Activated naive CD8-positive, alpha-beta T cell treated with anti-CD3 and anti-CD28 coated beads for 36 hours (primary cell): Measurements from ENCODE around the gene ENKUR. TPM values are rescaled to one million over a fixed set of nuclear protein-coding genes. Genes with fewer than 3 reads are reported as not detected.

Experiments used
- DNase-seq: peaks from one replicate; pipeline ENCODE4 v3.0.0; 2021
- H3K27ac Mint-ChIP-seq: one replicate; pipeline ENCODE4 v1.8.0; 2022; ENCODE audit warnings: mild to moderate bottlenecking, moderate library complexity, mixed read lengths
- H3K27me3 Mint-ChIP-seq: one replicate; pipeline ENCODE4 v1.8.0; 2022; ENCODE audit warnings: mild to moderate bottlenecking, mixed read lengths
- H3K36me3 Mint-ChIP-seq: one replicate; pipeline ENCODE4 v1.8.0; 2021; ENCODE audit warnings: mild to moderate bottlenecking, mixed read lengths
- H3K4me1 Mint-ChIP-seq: one replicate; pipeline ENCODE4 v1.8.0; 2021; ENCODE audit warnings: mixed read lengths
- H3K4me3 Mint-ChIP-seq: one replicate; pipeline ENCODE4 v1.8.0; 2022; ENCODE audit warnings: mild to moderate bottlenecking, moderate library complexity, mixed read lengths
- H3K9me3 Mint-ChIP-seq: one replicate; pipeline ENCODE4 v1.8.0; 2022; ENCODE audit warnings: mixed read lengths
- total RNA-seq, 2 experiments: library from RNA; stranded (reverse); gene quantifications; one replicate each; pipeline ENCODE4 v1.2.3, GENCODE V29; 2021

Gene ENKUR
- total RNA-seq: not detected

DNA sequence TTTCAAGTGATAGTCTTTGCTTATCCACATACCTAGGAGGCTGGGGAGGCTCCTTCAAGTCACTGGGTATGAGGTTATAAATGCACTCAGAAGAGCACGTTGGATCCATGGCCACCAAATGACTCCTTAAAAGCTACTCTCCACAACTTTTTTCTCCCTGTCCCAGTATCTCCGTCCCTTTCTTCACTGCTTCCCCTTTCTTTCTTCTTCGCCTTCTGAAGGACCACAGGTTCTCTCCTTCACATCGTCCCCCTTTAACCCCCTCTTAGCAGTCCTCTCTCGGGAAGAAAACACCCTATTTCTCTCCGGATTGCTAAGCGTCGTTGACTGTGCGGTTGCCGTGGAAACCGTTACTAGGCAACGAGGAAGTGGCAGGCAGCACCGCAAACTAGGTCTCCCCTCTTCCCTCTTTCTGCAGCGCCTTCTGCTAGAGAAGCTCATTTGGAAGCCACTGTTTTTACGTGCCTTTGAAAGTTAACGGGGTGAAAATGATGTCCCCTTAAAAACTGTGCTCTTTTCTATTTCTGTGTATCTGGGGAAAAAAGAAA lies at the start of gene ENKUR:
Gene ENKUR, minus strand, starts transcription at position 331 of the 548 bp plus-strand sequence. Its CDS starts 222 bp downstream, at position 109.
- Mint-ChIP-seq H3K36me3 (peaks cover 5% of the 10 kb centered on the region), H3K27me3 (no peaks in the 10 kb centered on the region), H3K4me1 (peaks cover 24% of the 10 kb centered on the region), H3K9me3 (peaks cover 9% of the 10 kb centered on the region), H3K27ac (peak within 1 kb of the TSS; percentile 99), H3K4me3 (peak within 1 kb of the TSS; percentile 96)
- DNase-seq: peak; percentile 88

DNA sequence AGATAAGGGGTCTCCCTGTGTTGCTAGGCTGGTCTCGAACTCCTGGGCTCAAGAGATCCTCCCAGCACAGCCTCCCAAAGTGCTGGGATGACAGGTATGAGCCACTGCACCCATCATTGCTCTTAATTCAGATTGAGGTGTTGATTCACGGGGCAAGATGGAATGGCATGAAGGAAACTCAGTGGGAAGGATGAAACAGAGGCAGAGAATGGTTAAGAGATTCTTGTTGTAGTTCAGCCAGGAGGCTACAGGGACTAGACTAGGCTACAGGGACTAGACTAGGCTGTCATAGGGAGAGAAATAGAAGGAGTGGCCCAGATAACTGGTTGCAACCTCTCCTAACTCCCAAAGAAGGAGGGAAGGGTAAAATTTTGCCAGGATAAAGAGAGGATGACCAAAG lies 48.4 kb upstream of the ENKUR start:
- Mint-ChIP-seq H3K9me3 (no peaks in the 10 kb centered on the region), H3K27me3 (peaks cover 16% of the 10 kb centered on the region), H3K4me3 (no peak overlapping the region), H3K4me1 (peaks cover 13% of the 10 kb centered on the region), H3K27ac (no peak overlapping the region), H3K36me3 (no peaks in the 10 kb centered on the region)
- DNase-seq: no peak

DNA sequence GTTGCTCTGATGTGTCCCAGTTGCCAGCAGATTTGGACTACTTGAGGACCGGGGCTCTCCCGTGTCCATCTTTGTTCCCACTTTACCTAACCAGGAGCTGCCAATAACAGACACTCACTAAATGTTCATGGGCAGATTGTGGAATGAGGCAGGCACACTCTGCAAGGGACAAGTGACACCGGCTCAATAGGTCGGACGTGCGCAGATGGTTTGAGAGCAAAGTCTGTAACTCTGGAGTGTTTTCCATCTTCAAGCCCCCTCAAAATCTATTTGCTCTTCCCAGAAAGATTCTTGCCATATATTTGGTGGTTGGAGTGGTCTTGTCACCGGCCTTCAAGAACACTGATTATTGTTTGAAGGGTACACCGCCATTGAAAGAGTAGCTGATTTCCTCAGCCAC lies 47.7 kb upstream of the ENKUR start:
- peaks cover 13% of the 10 kb centered on the region for H3K4me1 Mint-ChIP-seq
- H3K27ac Mint-ChIP-seq: no peak overlapping the region
- no peak for DNase-seq
- no peak overlapping the region for H3K4me3 Mint-ChIP-seq
- no peaks in the 10 kb centered on the region for H3K9me3 Mint-ChIP-seq
- H3K36me3 Mint-ChIP-seq: no peaks in the 10 kb centered on the region
- peaks cover 10% of the 10 kb centered on the region for H3K27me3 Mint-ChIP-seq

GRCh38 chr10:25063157-25063556 lies 47.2 kb upstream of the ENKUR start:
- no peak overlapping the region for H3K4me3 Mint-ChIP-seq

DNA sequence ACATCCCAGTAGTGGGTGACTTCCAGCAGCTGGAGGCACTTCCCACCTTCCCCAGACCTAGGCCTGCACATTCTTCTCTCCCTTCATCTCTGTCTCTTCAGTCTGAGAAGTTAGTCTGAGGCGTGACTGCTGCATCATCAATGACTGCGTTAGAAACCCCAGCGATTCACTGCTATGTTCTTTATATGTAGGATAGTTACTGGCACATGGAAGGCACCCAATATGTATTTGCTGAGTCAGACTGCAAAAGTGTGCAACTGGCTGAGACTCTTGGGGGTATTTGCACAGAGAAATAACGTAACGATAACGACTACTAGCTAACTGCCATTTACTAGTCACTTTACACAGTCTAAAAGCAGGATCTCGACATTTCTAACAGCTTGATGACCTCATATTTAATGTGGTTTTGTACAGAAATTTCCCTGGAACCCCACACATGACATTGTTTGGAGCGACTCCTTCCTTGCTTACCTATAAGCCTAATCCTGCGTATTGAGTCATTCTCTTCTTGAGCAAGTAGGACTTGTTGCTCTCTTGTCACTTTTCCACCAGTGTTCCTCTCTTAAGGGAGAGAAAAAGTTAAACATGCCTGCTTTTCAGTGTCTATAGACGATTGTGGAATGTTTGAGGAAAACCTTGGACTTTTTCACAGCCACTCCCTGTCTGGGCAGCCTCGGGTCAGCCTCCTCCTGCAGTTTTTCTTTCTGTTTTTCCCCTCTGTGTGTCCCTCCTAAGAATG lies 45.9 kb upstream of the ENKUR start:
- Mint-ChIP-seq H3K27me3 (peaks cover 5% of the 10 kb centered on the region), H3K9me3 (no peaks in the 10 kb centered on the region), H3K4me3 (peak overlapping the region; percentile 57), H3K4me1 (peaks cover 13% of the 10 kb centered on the region), H3K27ac (peak overlapping the region; percentile 68), H3K36me3 (no peaks in the 10 kb centered on the region)
- no peak for DNase-seq

More at GRCh38 chr10:25063157-25063556, 47.2 kb upstream of the ENKUR start:
- Mint-ChIP-seq H3K9me3 (no peaks in the 10 kb centered on the region), H3K27me3 (peaks cover 9% of the 10 kb centered on the region), H3K36me3 (no peaks in the 10 kb centered on the region), H3K27ac (no peak overlapping the region), H3K4me1 (peaks cover 13% of the 10 kb centered on the region)
- DNase-seq: no peak

- Mint-ChIP-seq H3K36me3 (no peaks in the 10 kb centered on the region), H3K9me3 (no peaks in the 10 kb centered on the region), H3K4me1 (peaks cover 13% of the 10 kb centered on the region), H3K4me3 (no peak overlapping the region), H3K27me3 (peaks cover 5% of the 10 kb centered on the region), H3K27ac (no peak overlapping the region)
- DNase-seq: no peak
These were observed 45.2 kb upstream of the ENKUR start for GRCh38 chr10:25061125-25061524.

DNA sequence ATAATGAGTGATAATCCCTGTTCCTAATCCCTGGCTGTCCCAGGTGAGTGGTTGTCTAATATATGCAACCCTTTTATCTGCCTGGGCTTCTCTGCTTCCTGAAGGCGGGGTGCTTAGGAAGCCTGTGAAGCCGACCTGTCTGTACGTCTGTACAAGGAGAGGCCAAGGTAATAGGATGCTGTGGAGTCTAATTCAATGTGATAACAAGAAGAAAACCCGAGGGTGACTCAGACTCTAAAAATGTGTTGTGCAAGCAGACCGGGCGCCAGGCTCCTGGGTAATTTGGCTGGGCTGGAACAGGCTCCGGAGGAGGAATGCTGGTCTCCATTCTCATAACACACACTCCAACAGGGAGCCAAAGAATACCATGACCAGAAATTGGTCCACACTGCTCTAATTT lies 44.0 kb upstream of the ENKUR start:
- peaks cover 13% of the 10 kb centered on the region for H3K4me1 Mint-ChIP-seq
- no peak for DNase-seq
- H3K27me3 Mint-ChIP-seq: peaks cover 5% of the 10 kb centered on the region
- no peak overlapping the region for H3K27ac Mint-ChIP-seq
- H3K9me3 Mint-ChIP-seq: no peaks in the 10 kb centered on the region
- no peak overlapping the region for H3K4me3 Mint-ChIP-seq
- H3K36me3 Mint-ChIP-seq: no peaks in the 10 kb centered on the region

DNA sequence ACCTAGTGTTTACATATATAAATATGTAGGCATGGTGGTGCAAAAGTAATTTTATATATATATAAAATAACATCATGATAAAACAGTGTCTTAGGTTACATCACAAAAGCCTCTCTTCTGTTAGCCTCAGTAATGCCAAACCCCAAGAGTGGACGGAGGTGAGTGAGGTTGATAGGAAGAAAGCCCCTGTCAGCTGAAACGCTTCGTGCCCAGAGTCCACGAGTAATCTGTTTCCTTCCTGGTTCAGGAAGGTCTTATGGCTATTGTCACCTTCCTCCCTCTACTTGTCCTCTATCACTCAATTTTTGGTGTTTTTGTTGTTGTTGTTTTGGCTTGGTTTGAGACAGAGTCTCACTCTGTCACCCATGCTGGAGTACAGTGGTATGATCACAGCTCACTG lies 41.9 kb upstream of the ENKUR start:
- no peak for DNase-seq
- peaks cover 8% of the 10 kb centered on the region for H3K4me1 Mint-ChIP-seq
- H3K4me3 Mint-ChIP-seq: no peak overlapping the region
- no peaks in the 10 kb centered on the region for H3K36me3 Mint-ChIP-seq
- no peaks in the 10 kb centered on the region for H3K9me3 Mint-ChIP-seq
- no peak overlapping the region for H3K27ac Mint-ChIP-seq
- H3K27me3 Mint-ChIP-seq: no peaks in the 10 kb centered on the region

GRCh38 chr10:25056726-25057125 lies 40.8 kb upstream of the ENKUR start:
- no peak for DNase-seq
- no peaks in the 10 kb centered on the region for H3K4me1 Mint-ChIP-seq
- H3K4me3 Mint-ChIP-seq: no peak overlapping the region
- no peaks in the 10 kb centered on the region for H3K27me3 Mint-ChIP-seq
- no peaks in the 10 kb centered on the region for H3K36me3 Mint-ChIP-seq
- H3K27ac Mint-ChIP-seq: no peak overlapping the region
- no peaks in the 10 kb centered on the region for H3K9me3 Mint-ChIP-seq

- no peak for DNase-seq
- Mint-ChIP-seq H3K27me3 (peaks cover 24% of the 10 kb centered on the region), H3K9me3 (no peaks in the 10 kb centered on the region), H3K4me1 (no peaks in the 10 kb centered on the region), H3K36me3 (no peaks in the 10 kb centered on the region), H3K27ac (no peak overlapping the region), H3K4me3 (no peak overlapping the region)
These were observed 36.1 kb upstream of the ENKUR start for GRCh38 chr10:25052012-25052411.

DNA sequence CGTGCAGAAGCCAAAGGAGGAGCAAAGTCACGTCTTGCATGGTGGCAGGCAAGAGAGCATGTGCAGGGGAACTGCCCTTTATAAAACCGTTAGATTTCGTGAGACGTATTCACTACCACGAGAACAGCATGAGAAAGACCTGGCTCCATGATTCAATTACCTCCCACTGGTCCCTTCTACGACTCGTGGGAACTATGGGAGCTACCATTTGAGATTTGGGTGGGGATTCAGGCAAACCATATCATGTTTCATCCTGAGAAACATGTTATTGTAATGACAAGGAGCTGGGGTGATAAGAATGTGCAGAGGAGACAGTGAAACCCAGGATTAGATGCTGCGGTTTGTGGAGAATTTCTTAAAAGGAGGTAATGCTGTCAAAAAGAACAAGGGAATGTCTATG lies 34.4 kb upstream of the ENKUR start:
- Mint-ChIP-seq H3K27ac (no peak overlapping the region), H3K9me3 (no peaks in the 10 kb centered on the region), H3K27me3 (peaks cover 31% of the 10 kb centered on the region), H3K4me1 (no peaks in the 10 kb centered on the region), H3K36me3 (no peaks in the 10 kb centered on the region), H3K4me3 (no peak overlapping the region)
- DNase-seq: no peak

GRCh38 chr10:25049966-25050365 lies 34.0 kb upstream of the ENKUR start:
- no peak for DNase-seq
- no peaks in the 10 kb centered on the region for H3K9me3 Mint-ChIP-seq
- H3K27ac Mint-ChIP-seq: no peak overlapping the region
- H3K4me3 Mint-ChIP-seq: no peak overlapping the region
- H3K27me3 Mint-ChIP-seq: peaks cover 31% of the 10 kb centered on the region
- H3K36me3 Mint-ChIP-seq: no peaks in the 10 kb centered on the region
- H3K4me1 Mint-ChIP-seq: no peaks in the 10 kb centered on the region

GRCh38 chr10:25048450-25048849 lies 32.5 kb upstream of the ENKUR start:
- no peaks in the 10 kb centered on the region for H3K9me3 Mint-ChIP-seq
- peaks cover 36% of the 10 kb centered on the region for H3K27me3 Mint-ChIP-seq
- no peak overlapping the region for H3K27ac Mint-ChIP-seq
- no peaks in the 10 kb centered on the region for H3K4me1 Mint-ChIP-seq
- DNase-seq: no peak
- no peak overlapping the region for H3K4me3 Mint-ChIP-seq
- H3K36me3 Mint-ChIP-seq: no peaks in the 10 kb centered on the region

- Mint-ChIP-seq H3K27me3 (peaks cover 36% of the 10 kb centered on the region), H3K4me1 (no peaks in the 10 kb centered on the region), H3K27ac (no peak overlapping the region), H3K9me3 (no peaks in the 10 kb centered on the region), H3K4me3 (no peak overlapping the region), H3K36me3 (no peaks in the 10 kb centered on the region)
- DNase-seq: no peak
These were observed 31.8 kb upstream of the ENKUR start for GRCh38 chr10:25047591-25048301.

DNA sequence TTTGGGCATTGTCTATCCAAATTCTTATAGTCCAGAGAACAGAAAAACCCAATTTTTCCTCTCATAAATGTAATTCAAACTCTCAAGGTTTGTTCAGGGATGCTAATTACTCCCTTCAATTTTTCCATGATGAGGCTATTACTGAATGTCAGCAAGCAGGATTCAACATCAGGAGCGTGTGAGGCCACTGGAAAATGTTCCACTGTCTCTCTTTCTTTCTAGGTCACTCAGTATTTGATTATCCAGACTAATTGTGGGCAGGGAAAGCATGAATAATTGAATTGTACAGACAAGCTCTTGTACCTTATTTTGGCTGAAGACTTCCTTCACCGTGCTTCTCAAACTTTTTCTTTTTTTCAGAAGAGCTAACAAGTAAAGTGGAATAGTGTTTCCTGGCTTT lies 31.1 kb upstream of the ENKUR start:
- H3K4me1 Mint-ChIP-seq: no peaks in the 10 kb centered on the region
- H3K36me3 Mint-ChIP-seq: no peaks in the 10 kb centered on the region
- H3K27me3 Mint-ChIP-seq: peaks cover 36% of the 10 kb centered on the region
- no peak overlapping the region for H3K27ac Mint-ChIP-seq
- DNase-seq: no peak
- no peak overlapping the region for H3K4me3 Mint-ChIP-seq
- H3K9me3 Mint-ChIP-seq: no peaks in the 10 kb centered on the region
